ENCODE measurements around the gene MSH5. TPM values are rescaled to one million over a fixed set of nuclear protein-coding genes. Genes with fewer than 3 reads are reported as not detected.

Gene MSH5
- total and polyA plus RNA-seq, 9 of the 15 experiments (the other 6 are each of a cell fraction or from before 2014, with no cell fraction given): 12.5 to 104 (median 46.6) TPM

DNA sequence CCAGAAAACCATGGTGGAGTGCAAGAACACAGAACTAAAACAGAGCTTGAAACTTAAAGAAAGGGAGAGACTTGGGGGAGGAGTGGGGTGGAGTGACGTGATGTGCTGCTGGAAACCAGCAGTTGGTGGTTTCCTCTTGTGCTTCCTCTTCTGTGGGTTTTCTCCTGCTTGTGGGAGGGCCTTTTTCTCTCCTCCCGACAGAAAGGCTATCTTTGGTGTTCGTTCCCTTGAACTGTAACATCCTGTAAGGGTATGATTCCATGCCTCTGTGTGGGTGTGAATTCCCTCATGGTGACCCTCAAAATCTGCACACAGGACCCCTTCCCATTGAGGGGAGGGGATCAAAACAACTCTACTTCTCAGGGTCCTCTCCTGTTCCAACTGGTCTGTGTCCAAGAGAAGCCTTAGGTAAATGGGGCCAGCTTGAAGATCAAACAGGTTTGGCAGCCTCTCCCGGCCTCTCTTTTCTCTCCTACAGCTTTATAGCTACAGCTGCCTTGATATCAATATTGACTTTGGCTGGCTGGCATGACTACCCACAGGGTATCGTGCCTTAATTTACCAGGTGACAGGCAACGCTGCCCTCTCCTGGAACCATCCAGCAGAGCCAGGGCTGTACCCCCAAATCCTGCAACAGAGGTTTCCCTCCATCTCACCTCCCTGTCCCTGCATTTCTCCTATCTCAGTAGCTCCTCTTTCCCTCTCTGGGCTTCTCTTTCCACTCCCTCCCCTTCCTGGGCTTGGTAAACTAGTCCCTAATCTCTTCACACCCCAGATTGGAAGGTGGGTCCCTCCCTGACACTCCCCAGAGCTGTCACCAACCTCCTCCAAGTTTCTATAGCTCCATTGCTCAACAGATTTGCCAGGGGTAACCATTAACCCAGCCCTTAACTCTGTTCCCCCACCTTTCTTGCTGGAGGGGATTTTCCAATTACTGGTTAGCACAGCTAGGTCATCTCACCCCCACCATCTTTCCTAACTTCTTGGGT lies 1.5 kb upstream of the MSH5 start (continued):
- no peak for TF ChIP-seq NR2C1 (IDR thresholded peaks at IDR 0.05)
- TF ChIP-seq NR2C1 (tag; IDR thresholded peaks at IDR 0.05): no peak
- peak; percentile 78 for TF ChIP-seq ZBTB12 (CRISPR knock-in tag; IDR thresholded peaks at IDR 0.05)
- TF ChIP-seq ZNF282 (CRISPR knock-in tag; IDR thresholded peaks at IDR 0.05): no peak
- no peak for TF ChIP-seq CCNT2 (IDR thresholded peaks at IDR 0.05; ENCODE audit: borderline replicate concordance, extremely low read depth, insufficient read length, low read depth, low read length)
- 0 out of 2 replicates have a peak, but pooled peaks have one; percentile 12 for TF ChIP-seq GMEB1 (CRISPR knock-in tag; IDR thresholded peaks at IDR 0.05)
- TF ChIP-seq NR2C2 (CRISPR knock-in tag; IDR thresholded peaks at IDR 0.05): 0 out of 2 replicates have a peak, but pooled peaks have one; percentile 38
- TF ChIP-seq NR2C2 (tag; IDR thresholded peaks at IDR 0.05): no peak
- TF ChIP-seq HNRNPK (IDR thresholded peaks at IDR 0.05; ENCODE audit: low read depth, low read length, poor library complexity, severe bottlenecking): no peak
- TF ChIP-seq ZNF75A (CRISPR knock-in tag; IDR thresholded peaks at IDR 0.05): no peak
- no peak for TF ChIP-seq HNRNPLL (IDR thresholded peaks at IDR 0.05; ENCODE audit: low read depth, low read length, poor library complexity, severe bottlenecking)
- TF ChIP-seq, protein P1, sequence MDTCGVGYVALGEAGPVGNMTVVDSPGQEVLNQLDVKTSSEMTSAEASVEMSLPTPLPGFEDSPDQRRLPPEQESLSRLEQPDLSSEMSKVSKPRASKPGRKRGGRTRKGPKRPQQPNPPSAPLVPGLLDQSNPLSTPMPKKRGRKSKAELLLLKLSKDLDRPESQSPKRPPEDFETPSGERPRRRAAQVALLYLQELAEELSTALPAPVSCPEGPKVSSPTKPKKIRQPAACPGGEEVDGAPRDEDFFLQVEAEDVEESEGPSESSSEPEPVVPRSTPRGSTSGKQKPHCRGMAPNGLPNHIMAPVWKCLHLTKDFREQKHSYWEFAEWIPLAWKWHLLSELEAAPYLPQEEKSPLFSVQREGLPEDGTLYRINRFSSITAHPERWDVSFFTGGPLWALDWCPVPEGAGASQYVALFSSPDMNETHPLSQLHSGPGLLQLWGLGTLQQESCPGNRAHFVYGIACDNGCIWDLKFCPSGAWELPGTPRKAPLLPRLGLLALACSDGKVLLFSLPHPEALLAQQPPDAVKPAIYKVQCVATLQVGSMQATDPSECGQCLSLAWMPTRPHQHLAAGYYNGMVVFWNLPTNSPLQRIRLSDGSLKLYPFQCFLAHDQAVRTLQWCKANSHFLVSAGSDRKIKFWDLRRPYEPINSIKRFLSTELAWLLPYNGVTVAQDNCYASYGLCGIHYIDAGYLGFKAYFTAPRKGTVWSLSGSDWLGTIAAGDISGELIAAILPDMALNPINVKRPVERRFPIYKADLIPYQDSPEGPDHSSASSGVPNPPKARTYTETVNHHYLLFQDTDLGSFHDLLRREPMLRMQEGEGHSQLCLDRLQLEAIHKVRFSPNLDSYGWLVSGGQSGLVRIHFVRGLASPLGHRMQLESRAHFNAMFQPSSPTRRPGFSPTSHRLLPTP (IDR thresholded peaks at IDR 0.05; ENCODE audit: borderline replicate concordance, extremely low read depth, insufficient read length): no peak
- no peak for TF ChIP-seq NFIX (CRISPR knock-in tag; IDR thresholded peaks at IDR 0.05; ENCODE audit: low read depth)
- TF ChIP-seq RBM39 (optimal IDR thresholded peaks at IDR 0.05; ENCODE audit: low read depth, low read length): no peak
- peak; percentile 22 for TF ChIP-seq CGGBP1 (CRISPR knock-in tag; IDR thresholded peaks at IDR 0.05)
- TF ChIP-seq ARID2 (IDR thresholded peaks at IDR 0.05): no peak
- peak; percentile 19; the same call in 1 of the 2 replicates for TF ChIP-seq NR2F6 (CRISPR knock-in tag; IDR thresholded peaks at IDR 0.05)
- no peak; the same call in 1 of the 2 replicates for TF ChIP-seq ZBTB9 (CRISPR knock-in tag; IDR thresholded peaks at IDR 0.05)
- TF ChIP-seq NFATC3 (IDR thresholded peaks at IDR 0.05): peak; percentile 32
- TF ChIP-seq YBX1 (IDR thresholded peaks at IDR 0.05): no peak
